Endometrial microvascular endothelial cells (primary cell): Measurements from ENCODE around the gene IL23A. TPM values are rescaled to one million over a fixed set of nuclear protein-coding genes. Genes with fewer than 3 reads are reported as not detected.

Source experiments
- in situ Hi-C: cut with HindIII; loops from 2 replicates; pipeline ENCODE4 v1.10.0; 2017; ENCODE audit warnings: low sequenced_read_pairs, low pct_unique_long_range_greater_than_20kb; ENCODE audit errors: inconsistent ontology term
- total RNA-seq: library from RNA; depleted of rRNA; stranded (reverse); fragments of >200 nt; gene quantifications from one replicate; pipeline ENCODE4 v1.2.3, GENCODE V29; 2015; ENCODE audit errors: inconsistent ontology term

The IL23A gene
- total RNA-seq, 1 donor from 2014 or later, result not detected

DNA sequence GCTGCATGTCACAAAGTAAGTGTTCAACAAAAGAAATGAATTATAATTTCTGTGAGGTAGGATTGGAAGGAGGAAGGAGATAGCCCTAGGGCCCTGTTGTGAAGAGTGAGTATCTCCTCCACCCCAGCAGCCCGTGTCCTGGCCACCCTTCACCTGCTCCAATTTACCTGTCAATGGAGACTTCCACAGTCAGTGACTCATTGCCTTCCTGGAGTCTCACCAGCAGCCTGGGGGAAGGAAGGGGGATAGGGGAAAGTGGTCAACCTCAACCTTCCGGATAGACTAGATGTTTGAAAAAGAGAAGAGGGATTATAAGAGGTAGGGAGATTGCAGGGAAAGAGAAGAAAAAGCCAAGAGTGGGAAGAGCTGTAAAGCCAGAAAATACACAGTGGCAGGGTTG is 12.0 kb downstream of the IL23A start:
- in situ Hi-C loops, result no loop called here

DNA sequence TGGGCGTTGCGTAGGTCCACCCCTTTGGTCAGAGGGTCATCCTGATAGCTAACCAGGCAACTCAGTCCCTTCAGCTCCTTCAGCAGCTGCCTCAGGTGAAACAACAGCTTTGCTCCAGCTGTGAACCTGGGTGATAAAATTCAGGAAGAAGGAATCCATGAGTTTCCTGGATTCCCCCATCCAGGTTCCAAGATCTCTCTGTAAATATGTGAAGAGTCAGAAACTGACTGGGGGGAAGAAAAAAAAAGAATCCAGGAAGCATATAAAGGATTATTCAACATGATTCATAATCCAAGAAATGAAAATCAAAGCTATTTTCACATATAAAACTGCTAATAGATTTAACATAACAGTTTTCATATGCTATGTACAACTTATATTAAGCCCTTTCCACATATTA is 12.6 kb downstream of the IL23A start:
- in situ Hi-C loops, result no loop called here

DNA sequence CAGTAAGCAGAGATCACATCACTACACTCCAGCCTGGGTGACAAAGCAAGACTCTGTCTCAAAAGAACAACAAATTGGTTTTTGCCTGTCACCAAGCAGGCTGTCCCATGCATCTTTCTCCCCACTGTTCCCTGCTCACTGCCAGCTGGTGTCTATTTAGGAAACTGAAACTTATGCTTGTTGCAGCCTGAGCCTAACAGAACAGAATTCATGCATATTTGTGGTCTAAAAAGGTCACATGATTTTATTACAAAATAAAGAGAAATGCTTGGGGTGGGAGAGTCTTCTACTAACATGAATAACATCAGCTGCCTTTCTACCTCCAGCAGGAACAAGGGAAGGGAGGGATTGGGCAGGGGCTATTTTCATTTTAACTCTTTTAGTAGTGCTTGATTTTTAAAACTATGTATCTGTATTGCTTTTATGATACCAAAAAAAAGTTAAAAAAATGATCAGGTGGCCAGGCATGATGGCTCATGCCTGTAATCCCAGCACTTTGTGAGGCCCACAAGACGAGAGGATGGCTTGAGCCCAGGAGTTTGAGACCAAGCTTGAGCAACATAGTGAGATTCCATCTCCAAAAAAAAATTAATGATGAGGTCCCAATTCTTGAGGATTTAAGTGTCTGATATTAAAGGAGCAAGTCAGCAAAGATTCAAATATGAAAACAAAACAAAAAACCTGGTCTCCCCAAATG is 20.3 kb downstream of the IL23A start:
- in situ Hi-C loops, result no loop called here

DNA sequence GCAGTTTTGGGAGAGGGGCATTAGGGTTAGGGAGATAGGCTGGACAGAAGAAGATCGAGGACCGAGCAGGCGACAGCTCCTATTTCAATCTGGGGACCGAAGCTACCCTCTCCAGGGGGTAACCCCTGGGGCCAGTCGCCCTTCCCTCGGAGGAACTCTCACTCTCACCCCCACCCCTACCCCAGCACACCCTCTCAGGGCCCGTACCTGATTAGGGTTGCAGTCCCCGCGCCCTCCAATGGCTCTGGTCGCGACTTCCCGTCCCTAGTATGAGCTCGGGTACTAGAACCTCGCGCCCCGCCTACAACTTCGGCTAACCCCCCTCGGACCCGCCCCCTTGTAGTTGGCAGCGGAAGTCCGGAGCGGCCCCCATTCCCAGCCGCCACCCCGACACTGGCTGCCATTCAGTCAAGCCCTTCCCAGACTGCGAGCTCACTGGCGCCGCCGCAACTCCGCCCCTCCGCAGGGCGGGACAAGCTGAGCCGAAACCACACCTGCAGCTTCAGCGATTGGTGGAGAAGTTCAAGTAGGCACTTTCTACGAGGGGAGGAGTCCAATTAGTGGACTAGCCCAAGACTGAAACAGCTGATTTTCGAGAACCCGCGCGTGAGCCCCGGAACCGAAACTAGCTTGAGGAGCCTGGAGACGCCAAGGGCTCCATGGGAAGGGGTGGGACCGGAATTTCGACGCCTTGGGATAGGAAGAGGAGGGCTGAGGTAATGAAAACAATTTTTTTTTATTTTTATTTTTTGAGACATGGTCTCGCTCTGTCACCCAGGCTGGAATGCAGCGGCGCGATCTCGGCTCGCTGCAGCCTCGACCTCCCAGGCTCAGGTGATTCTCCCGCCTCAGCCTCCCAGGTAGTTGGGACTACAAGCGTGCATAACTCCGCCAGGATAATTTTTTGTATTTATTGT is 21.4 kb downstream of the IL23A start, which contains the start of gene STAT2:
TSS of gene STAT2 (minus strand) at position 257 of the 917 bp plus-strand sequence. CDS start 3,536 bp downstream, outside the sequence.
- in situ Hi-C loops, result no loop called here

DNA sequence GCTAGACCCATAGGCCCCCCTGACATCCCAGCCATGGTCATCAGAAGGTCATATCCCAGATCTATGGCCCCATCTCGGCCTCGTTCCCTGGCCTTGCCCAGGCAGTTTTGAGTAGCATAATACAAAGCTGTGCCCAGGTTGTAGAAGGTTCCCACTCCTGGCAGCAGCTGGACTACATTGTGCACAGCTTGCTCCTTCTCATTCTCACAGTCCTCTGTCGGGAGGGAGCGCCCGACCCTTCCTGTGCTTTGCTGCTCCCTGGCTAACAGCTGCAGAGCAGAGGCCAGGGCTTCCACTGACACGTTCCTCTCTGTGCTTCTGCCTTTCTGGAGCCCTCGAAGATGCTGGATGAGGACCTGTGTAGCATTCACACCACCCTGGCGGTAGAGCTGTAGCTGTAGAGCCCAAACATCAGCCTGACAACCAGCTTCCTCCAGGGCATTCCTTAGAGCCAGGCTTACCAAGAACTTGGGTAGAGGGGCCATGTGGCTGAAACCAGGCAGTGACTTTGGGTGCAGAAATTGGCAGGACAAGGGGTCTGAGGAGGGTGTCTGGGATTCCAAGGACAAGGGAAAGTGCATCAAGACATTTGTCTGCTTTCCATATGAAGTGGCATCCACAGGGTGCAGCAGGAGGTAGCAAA is 22.9 kb downstream of the IL23A start:
- in situ Hi-C loops, result no loop called here

DNA sequence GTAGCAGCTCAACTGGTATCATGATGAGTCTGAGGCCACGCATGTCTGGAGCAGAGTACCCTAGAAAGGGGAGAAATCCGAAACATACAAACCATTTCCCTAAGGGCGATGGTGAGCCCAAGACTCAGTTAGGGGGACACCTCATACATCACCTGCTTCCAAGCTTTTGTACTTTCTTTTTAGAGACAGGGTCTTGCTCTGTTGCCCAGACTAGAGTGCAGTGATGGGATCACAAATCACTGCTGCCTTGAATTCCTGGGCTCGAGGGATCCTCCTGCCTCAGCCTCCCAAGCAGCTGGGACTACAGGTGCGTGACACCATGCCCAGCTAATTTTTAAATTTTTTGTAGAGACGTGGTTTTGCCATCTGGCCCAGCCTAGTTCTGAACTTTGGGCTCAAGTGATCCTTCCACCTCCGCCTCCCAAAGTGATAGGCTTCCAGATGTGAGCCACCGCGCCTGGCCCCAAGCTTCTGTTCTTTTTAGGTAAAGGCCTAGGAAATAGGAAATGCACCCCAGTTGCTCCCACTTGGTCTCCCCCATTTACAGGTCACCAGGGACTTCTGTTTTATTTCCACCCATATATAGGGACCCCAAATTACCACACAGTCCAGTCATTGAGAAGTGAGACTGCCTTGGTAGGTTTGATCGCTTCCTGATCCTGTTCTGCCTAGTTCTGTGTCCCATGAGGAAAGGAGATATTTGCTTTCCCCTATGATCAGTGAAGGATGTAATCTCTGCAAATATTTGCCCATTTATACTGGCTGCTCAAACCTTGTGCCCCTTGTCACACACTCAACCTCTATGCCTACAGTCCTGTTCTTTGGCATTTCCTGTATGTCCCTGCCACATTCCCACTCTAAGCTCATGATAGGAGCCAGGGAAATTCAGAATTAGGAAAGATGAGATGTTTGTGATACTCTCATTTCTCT is 23.7 kb downstream of the IL23A start, which contains the start of gene APOF:
TSS of gene APOF (minus strand) at position 728 of the 930 bp plus-strand sequence. CDS start at position 616, 112 bp downstream.
- in situ Hi-C loops, result no loop called here

DNA sequence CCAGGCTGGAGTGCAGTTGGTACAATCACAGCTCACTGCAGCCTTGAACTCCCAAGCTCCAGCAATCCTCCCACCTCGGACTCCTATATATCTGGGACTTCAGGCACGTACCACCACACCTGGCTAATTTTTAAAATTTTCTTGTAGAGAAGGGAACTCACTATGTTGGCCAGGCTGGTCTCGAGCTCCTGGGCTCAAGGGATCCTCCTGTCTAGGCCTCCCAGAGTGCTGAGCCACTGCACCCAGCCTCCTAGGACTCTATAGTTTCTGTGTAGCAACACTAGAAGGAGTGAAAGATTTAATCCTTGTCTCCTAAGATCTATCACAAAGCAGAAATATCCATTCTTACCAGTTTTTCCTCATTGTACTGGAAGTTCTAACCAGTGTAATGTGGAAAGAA is 28.3 kb downstream of the IL23A start:
- in situ Hi-C loops, result no loop called here

DNA sequence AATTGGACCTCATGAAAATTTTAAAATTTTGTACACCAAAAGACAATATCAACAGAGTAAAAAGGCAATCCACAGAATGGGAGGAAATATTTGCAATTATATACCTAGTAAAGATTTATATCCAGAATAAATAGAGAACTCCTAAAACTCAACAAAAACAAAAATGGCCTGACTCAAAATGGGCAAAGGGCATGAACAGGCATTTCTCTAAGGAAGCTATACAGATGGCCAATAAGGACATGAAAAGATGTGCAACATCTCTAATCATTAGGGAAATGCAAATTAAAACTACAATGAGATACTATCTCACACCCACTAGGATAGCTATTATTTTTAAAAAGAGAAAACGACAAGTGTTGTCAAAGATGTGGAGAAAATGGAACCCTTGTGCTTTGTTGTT is 34.8 kb downstream of the IL23A start:
- in situ Hi-C loops, result no loop called here

DNA sequence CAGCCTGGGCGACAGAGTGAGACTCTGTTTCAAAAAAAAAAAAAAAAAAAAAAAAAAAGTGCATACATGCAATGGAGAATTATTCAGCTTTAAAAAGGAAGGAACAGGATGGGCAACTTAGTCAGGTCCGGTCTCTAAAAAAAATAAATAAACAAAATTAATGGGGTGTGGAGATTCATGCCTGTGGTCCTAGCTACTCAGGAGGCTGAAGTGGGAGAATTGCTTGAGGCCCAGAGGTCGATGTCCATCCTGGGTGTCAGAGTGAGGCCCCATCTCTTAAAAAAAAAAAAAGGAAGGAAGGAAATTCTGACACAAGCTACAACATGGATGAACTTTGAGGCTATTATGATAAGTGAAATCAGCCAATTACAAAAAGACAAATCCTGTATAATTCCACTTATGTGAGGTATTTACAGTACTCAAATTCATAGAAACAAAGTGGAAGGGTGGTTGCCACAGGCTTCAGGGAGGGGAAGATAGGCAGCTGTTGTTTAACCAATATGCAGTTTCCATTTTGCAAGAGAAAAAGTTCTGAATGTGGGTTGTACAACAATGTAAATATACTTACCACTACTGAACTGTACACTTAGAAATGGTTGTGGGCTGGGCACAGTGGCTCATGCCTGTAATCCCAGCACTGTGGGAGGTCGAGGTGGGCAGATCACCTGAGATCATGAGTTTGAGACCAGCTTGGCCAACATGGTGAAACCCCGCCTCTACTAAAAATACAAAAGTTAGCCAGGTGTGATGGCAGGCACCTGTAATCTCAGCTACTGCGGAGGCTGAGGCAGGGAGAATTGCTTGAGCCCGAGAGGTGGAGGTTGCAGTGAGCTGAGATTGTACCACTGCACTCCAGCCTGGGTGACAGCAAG is 36.3 kb downstream of the IL23A start:
- in situ Hi-C loops, result no loop called here

DNA sequence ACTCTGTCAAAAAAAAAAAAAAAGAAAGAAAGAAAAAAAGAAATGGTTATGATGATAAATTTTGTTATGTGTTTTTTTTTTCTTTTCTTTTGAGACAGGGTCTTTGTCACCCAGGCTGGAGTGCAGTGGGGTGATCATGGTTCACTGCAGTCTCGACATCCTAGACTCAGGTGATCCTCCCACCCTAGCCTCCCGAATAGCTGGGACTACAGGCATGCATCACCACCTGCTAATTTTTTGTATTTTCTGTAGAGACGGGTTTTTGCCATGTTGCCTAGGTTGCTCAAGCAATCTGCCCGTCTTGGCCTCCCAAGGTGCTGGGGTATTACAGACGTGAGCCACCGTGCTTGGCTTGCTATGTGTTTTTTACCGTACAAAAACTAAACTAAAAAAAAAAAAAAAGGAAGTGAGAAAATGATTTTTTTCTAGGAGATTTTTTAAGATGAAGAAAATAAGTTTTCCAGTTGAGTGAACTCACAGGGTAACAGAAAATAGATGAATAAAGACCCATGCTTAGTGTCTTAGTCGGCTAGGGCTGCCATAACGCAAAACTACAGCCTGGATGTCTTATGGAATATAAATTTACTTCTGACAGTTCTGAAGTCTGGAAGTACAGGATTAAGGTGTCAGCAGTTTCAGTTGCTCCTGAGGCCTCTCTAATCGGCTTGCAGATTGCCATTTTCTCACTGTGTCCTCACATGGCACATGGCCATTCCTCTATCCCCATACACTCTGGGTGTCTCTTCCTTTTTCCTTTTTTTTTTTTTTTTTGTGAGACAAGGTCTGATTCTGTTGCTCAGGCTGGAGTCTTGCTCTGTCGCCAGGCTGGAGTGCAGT is 37.1 kb downstream of the IL23A start:
- in situ Hi-C loops, result no loop called here

DNA sequence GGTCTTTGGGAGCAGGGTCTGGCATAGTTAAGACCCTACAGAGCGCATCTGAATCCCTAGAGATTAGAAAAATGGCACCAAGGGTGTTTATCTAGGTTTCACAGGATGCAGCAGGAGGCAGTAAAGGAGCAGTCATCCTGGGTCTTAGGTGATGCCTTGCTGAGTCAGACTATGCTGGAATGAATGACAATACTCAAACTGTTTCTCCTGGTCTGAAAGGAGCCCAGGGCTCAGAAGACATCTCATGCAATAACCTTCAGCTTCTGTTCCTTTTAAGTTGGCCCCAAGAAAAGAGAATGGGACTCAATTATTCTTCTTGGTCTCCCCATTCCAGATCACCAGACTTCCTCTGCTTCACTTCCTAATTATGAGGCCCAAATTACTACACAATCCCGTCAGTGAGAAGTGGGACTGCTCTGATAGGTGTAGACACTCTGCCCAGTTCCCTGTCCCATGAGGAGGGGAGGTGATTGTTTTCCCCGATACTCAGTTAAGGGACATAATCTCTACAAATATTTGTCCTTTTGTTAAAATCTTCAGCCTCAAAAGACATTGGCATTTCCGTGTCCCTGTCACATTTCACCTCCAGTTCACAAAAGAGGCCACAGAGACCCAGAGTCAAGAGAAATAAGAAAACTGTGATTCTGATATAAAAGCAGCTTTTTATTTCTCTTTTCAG is 38.8 kb downstream of the IL23A start:
- in situ Hi-C loops, result no loop called here

DNA sequence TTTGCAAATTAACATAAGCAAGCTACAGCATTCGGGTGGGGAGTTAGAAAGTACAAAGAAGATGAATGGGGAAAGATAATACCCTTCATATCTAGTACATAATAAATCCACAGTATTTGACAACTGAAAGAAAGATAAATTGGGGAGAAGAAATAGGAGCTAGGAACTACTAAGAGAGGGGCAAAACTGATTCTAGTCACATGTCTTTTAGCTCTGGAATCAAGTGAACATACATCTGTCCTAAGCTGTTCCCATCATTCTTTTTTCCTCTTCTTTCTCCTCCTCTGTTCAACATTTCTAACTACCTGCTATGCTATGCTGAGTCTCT is 39.3 kb downstream of the IL23A start:
- in situ Hi-C loops, result no loop called here

DNA sequence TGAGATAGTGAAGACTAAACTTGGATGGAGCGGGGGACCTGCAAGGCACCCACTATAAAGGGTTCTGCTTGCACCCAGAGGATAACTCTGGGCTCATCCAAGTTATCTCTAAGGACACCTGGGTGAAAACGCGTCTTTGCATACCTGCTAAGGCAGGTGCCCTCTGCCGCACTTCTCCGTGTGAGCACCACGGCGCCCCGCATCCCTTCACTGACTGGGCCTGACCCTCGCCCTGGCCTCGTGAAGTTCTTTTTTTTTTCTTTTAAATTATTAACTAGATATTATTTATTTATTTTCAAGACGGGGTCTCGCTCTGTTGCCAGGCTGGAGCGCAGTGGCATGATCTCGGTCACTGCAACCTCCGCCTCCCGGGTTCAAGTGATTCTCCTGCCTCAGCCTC is 43.9 kb downstream of the IL23A start:
- in situ Hi-C loops, result no loop called here

DNA sequence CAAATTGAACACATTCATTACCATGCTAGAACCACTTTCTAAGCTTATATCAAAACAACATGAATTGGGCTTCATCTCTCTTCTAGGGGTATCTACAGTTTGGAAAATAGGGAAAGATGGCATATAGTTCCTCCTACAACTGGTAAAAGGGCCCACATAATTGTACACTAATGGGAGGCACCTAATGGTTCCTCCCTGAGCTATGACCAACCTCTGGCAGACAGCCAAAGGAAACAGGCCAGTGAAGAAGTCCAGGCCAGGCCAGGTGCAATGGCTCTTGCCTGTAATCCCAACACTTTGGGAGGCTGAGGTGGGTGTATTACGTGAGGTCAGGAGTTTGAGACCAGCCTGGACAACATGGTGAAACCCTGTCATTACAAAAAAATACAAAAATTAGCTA is 47.2 kb downstream of the IL23A start:
- in situ Hi-C loops, result no loop called here

DNA sequence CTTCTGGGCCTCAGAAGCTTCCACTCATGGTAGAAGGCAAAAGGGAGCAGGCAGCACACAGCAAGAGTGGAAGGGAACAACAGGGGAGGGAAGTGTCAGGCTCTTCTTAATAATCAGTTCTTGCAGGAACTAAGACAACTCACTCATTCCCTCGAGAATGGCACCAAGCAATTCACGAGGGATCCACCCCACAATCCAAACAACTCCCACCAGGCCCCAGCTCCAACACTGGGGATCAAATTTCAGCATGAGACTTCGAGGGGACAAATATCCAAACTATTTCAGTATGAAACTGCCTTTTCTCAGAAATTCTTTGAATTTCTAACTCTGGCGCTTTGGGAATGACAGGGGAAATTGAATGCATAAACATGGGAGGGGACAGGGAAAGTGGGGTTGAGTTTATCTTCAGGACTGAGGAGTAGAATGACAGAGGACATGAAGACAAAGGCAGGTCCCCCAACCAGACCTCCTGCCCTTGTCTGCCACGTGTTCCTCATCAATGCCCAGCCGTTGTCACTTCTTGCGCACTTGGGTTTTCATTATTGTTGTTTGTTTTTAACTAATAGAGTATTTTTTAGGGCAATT is 48.6 kb downstream of the IL23A start:
- in situ Hi-C loops, result no loop called here

DNA sequence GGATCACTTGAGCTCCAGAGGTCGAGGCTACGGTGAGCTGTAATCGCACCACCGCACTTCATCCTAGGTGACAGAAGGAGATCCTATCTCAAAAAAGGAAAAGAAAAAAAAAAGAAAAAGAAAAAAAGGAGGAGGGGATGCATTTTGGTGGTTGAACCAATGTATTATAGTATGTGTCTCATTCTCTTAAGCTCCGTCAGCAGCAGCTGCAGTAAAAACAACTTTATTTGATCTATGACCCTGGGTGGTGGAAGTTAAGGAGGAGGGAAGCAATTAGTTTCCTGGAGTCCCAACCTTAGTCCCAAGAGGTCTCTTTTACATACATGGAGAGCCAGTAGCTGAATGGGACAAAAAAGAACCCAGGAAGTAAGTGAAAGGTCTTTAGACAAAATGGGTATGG is 50.7 kb downstream of the IL23A start:
- in situ Hi-C loops, result no loop called here
